ENCODE results near the gene PPP6R2.

PPP6R2 gene

DNA sequence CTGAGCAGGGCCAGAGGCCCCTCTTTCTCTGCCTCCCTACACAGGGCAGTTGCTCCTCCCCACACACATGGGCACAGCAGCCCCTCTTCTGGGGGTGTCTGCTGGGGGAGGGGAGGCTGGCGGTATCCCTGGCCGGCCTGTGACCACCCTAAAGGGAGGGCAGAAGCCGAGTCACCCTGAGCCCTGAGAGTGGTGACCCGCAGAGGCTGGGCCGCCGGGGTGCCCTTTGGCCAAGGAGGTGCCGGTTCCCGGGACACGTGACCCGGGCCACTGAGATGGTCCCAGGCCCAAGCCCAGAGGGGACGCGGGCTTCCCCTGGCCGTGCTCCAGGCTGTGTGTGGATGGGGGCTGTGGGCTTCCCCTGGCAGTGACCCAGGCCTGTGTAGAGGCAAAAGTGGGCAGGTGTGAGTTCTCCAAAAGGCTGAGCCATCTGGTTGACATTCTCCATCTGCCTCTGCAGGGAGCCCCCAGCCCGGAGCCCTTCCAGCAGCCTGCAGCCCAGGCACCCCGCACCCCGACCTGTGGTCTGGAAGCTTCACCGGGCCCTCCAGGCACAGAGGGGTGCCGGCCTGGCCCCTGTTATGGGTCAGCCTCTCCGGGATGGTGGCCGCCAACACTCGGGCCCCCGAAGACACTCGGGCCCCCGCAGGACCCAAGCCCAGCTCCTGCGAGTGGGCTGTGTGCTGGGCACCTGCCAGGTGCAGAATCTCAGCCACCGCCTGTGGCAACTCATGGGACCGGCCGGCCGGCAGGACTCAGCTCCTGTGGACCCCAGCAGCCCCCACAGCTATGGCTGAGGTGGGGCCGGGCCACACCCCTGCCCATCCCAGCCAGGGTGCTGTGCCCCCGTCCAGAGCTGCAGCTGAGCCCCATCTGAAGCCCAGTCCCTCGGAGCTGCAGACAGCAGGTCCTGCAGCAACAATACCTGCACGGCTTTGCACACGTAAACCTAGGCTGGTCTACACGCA, 139.3 kb downstream of the PPP6R2 start:
- peaks cover 11% of the 10 kb centered on the region for H3K27me3 ChIP-seq (replicated peaks)
- in situ Hi-C loops (cut with HindIII; ENCODE audit: low pct_ligation_motif_present, low sequenced_read_pairs), result no loop called here
- TF ChIP-seq, protein P1, sequence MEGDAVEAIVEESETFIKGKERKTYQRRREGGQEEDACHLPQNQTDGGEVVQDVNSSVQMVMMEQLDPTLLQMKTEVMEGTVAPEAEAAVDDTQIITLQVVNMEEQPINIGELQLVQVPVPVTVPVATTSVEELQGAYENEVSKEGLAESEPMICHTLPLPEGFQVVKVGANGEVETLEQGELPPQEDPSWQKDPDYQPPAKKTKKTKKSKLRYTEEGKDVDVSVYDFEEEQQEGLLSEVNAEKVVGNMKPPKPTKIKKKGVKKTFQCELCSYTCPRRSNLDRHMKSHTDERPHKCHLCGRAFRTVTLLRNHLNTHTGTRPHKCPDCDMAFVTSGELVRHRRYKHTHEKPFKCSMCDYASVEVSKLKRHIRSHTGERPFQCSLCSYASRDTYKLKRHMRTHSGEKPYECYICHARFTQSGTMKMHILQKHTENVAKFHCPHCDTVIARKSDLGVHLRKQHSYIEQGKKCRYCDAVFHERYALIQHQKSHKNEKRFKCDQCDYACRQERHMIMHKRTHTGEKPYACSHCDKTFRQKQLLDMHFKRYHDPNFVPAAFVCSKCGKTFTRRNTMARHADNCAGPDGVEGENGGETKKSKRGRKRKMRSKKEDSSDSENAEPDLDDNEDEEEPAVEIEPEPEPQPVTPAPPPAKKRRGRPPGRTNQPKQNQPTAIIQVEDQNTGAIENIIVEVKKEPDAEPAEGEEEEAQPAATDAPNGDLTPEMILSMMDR (IDR thresholded peaks at IDR 0.05; ENCODE audit: low read depth, low read length, missing control alignments), result no peak
- no peaks in the 10 kb centered on the region for H3K36me3 ChIP-seq (replicated peaks)
- no peak for DNase-seq
- no peak overlapping the region for H3K27ac ChIP-seq
- H3K4me3 ChIP-seq (ENCODE audit: low read depth, low read length), result peak overlapping the region; percentile 36

DNA sequence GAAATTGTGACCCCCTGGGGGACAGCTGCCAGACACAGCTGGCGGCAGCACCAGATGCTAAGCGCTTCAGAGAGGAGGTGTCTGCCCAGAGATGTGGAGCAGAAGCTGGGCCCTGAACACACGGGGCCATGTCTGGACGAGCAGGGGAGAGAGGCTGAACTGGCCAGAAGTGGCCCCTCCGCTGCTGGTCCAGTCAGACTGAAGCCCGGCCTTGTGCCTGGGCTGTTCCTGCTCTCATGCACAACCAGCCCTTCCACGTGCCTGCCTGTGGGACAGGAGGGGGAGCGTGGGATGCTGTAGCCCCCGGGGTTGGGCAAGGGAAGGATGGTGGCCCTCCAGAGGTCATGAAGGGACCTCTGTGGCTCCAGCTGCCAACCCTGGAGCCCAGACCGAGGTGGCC, 140.0 kb downstream of the PPP6R2 start:
- Histone ChIP-seq H3K36me3 (replicated peaks) (no peaks in the 10 kb centered on the region), H3K4me3 (ENCODE audit: low read depth, low read length) (no peak overlapping the region), H3K27me3 (replicated peaks) (peaks cover 11% of the 10 kb centered on the region), H3K27ac (no peak overlapping the region)
- in situ Hi-C loops (cut with HindIII; ENCODE audit: low pct_ligation_motif_present, low sequenced_read_pairs), result no loop called here
- TF ChIP-seq, protein P1 (IDR thresholded peaks at IDR 0.05; ENCODE audit: low read depth, low read length, missing control alignments), result no peak
- DNase-seq, result no peak

DNA sequence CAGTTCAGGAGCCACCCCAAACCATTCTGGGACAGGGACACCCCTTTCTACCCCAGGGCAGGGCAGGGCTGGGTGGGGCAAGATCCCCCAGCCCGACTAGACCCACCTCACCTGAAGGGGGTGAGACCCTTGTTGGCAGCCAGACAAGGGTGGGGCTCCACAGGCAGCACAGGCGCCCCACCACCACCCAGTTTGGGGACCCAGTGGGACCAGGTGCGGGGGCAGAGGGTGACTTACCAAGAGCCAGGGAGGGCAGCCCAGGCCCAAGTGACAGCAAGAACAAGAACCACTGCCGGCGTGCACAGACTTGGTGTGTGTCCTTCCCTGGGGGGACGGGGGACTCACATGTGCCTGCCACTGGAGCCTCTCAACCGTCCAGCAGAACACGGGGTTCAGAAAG, 140.4 kb downstream of the PPP6R2 start:
- H3K27me3 ChIP-seq (replicated peaks), result peaks cover 11% of the 10 kb centered on the region
- TF ChIP-seq, protein P1 (IDR thresholded peaks at IDR 0.05; ENCODE audit: low read depth, low read length, missing control alignments), result no peak

DNA sequence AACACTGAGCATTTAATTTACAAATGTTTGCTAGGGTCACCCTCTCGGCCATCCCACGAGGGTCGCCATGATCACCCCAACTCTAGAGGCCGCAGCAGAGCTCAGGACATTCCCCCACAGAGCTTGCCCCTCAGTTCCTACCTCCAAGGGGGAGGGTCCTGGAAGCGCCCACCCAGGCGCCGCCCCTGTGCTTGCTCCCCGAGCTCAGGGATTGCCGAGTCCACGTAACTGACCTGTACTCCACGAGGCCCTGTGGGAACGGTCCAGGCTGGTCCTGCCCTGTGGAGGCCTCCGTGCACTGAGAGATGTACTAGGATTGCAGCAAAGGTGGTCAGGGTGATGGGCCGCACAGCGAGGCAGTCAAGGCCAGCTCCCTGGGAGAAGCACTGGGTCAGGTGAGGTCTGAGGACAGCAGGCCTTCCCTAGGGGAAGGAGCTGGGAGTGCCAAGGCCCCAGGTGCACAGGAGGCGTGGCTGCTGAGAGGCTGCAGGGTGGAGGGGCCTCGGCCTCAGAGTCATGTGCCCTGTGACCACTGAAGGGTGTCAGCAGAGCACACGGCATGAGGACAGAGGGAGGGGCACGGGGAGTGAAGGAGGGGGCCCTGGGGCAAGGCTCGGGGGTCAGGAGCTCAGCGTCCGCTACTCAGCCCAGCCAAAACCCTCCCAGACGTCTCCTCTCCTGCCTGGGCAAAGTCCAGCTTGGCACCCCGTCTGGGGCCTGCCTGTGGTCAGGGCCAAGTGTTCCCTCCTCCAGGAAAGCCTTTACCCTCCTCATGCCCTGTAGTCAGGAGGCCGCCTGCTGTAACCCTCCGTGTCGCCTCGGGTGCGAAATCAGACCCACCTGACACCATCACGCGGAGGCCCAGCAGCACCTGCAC, 141.1 kb downstream of the PPP6R2 start:
- in situ Hi-C loops (cut with HindIII; ENCODE audit: low pct_ligation_motif_present, low sequenced_read_pairs), result no loop called here
- Histone ChIP-seq H3K27me3 (replicated peaks) (peaks cover 11% of the 10 kb centered on the region), H3K36me3 (replicated peaks) (no peaks in the 10 kb centered on the region), H3K27ac (no peak overlapping the region), H3K4me3 (ENCODE audit: low read depth, low read length) (no peak overlapping the region)
- TF ChIP-seq, protein P1 (IDR thresholded peaks at IDR 0.05; ENCODE audit: low read depth, low read length, missing control alignments), result no peak
- no peak for DNase-seq

More for the DNA sequence above, 140.4 kb downstream of the PPP6R2 start:
- H3K36me3 ChIP-seq (replicated peaks), result no peaks in the 10 kb centered on the region
- in situ Hi-C loops (cut with HindIII; ENCODE audit: low pct_ligation_motif_present, low sequenced_read_pairs), result no loop called here
- H3K27ac ChIP-seq, result no peak overlapping the region
- no peak for DNase-seq
- no peak overlapping the region for H3K4me3 ChIP-seq (ENCODE audit: low read depth, low read length)

DNA sequence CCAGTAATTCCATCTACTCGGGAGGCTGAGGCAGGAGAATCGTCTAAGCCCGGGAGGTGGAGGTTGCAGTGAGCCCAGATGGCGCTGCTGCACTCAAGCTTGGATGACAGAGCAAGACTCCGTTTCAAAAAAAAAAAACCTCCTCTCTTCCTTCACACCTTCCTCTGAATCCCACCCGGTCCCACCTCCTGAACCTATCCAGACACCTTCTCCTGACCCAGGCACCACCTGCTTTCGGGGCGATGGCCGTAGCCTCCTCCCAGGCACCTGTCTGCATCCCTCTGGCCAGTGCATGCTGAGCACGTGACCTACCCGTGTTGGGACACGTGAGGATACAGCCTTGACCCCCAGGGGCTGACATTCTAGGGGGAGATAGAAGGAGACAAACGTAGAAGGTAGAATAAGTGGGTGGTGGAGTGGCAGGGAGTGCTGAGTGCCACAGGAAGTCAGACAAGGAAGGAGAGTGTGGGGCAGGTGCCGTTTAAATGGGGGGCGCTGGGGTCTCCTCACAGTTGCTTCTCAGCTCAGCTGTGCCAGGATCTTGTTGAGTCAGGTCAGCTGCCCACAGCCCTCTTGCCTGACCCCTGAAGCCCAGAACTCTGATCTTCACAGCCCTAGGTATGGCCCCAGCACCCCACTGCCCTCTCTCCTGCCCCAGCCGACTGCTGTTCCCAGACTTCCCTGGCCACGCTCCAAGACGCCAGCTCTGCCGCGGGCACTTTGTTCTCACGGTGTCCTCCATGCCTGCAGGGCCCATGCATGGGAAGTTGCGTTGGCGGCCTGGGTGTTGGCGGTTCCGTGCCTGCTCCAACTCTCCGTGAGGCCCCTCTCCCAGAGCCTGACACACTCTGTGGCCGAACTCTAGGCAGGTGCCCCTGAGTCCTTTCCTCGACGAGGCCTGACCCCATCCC, 142.3 kb downstream of the PPP6R2 start:
- in situ Hi-C loops (cut with HindIII; ENCODE audit: low pct_ligation_motif_present, low sequenced_read_pairs), result no loop called here
- no peak for DNase-seq
- H3K27ac ChIP-seq, result no peak overlapping the region

More for the DNA sequence above, 142.3 kb downstream of the PPP6R2 start:
- Histone ChIP-seq H3K4me3 (ENCODE audit: low read depth, low read length) (no peak overlapping the region), H3K27me3 (replicated peaks) (peaks cover 7% of the 10 kb centered on the region), H3K36me3 (replicated peaks) (no peaks in the 10 kb centered on the region)
- TF ChIP-seq, protein P1 (IDR thresholded peaks at IDR 0.05; ENCODE audit: low read depth, low read length, missing control alignments), result no peak

Measured in brain microvascular endothelial cell (primary cell).